GM23338 (cell line): ENCODE results near the gene RPTOR. TPM values are rescaled to one million over a fixed set of nuclear protein-coding genes. Genes with fewer than 3 reads are reported as not detected.

Experiments
- ATAC-seq: fragments of 200-7000 bp; cut with Tn5 transposase; 3 replicates; pipeline ENCODE4 v1.9.1; 2020
- DNase-seq: peaks from one replicate; pipeline ENCODE4 v3.0.0-alpha.2; 2015; ENCODE audit warnings: low spot score
- H2AFZ ChIP-seq: fragments of 200-600 bp; sonication (generic); 2 replicates; pipeline ENCODE4 v1.8.0; 2016; ENCODE audit warnings: antibody characterized with exemption, mild to moderate bottlenecking, moderate library complexity
- H3F3A ChIP-seq: fragments of 200-600 bp; sonication (generic); replicated peaks from 2 replicates; pipeline ENCODE4 v1.8.0; 2017; ENCODE audit warnings: antibody characterized with exemption, mixed run types, low read depth
- H3K27ac ChIP-seq: fragments of 200-600 bp; sonication (generic); 2 replicates; pipeline ENCODE4 v1.6.1; 2016; ENCODE audit warnings: low read depth
- H3K27me3 ChIP-seq: fragments of 200-600 bp; sonication (generic); 2 replicates; pipeline ENCODE4 v1.8.0; 2016; ENCODE audit warnings: mild to moderate bottlenecking, mixed run types, moderate library complexity; ENCODE audit not compliant: insufficient read depth
- H3K36me3 ChIP-seq: fragments of 200-600 bp; sonication (generic); 2 replicates; pipeline ENCODE4 v1.8.0; 2016; ENCODE audit warnings: mild to moderate bottlenecking; ENCODE audit not compliant: insufficient read depth
- H3K4me1 ChIP-seq: fragments of 200-600 bp; sonication (generic); 2 replicates; pipeline ENCODE4 v1.8.0; 2016; ENCODE audit warnings: mild to moderate bottlenecking, moderate library complexity; ENCODE audit not compliant: insufficient read depth
- H3K4me2 ChIP-seq: fragments of 200-600 bp; sonication (generic); 2 replicates; pipeline ENCODE4 v1.7.1; 2017; ENCODE audit warnings: mixed run types
- H3K4me3 ChIP-seq: fragments of 200-600 bp; sonication (generic); 2 replicates; pipeline ENCODE4 v1.6.1; 2016; ENCODE audit warnings: mixed run types
- H3K79me2 ChIP-seq: fragments of 200-600 bp; sonication (generic); replicated peaks from 2 replicates; pipeline ENCODE4 v1.8.0; 2017; ENCODE audit warnings: mild to moderate bottlenecking; ENCODE audit not compliant: insufficient read depth
- H3K9me2 ChIP-seq: fragments of 200-600 bp; sonication (generic); 2 replicates; pipeline ENCODE4 v1.8.0; 2017; ENCODE audit not compliant: insufficient read depth
- H4K20me1 ChIP-seq: fragments of 200-600 bp; sonication (generic); replicated peaks from 2 replicates; pipeline ENCODE4 v1.8.0; 2017; ENCODE audit warnings: mild to moderate bottlenecking; ENCODE audit not compliant: insufficient read depth
- H3K27ac Mint-ChIP-seq: 2 replicates; pipeline ENCODE4 v1.8.0; 2020; ENCODE audit warnings: inconsistent platforms, mild to moderate bottlenecking, moderate library complexity, mixed read lengths
- H3K27me3 Mint-ChIP-seq: 3 replicates; pipeline ENCODE4 v1.8.0; 2022; ENCODE audit warnings: low read depth, mild to moderate bottlenecking, moderate library complexity, mixed read lengths, inconsistent platforms; ENCODE audit not compliant: insufficient read depth, poor library complexity
- H3K36me3 Mint-ChIP-seq: 3 replicates; pipeline ENCODE4 v1.8.0; 2021; ENCODE audit warnings: low read depth, mild to moderate bottlenecking, inconsistent platforms, moderate library complexity, mixed read lengths
- H3K4me1 Mint-ChIP-seq: 3 replicates; pipeline ENCODE4 v1.8.0; 2020; ENCODE audit warnings: mild to moderate bottlenecking, inconsistent platforms, mixed read lengths
- H3K4me3 Mint-ChIP-seq: 3 replicates; pipeline ENCODE4 v1.8.0; 2021; ENCODE audit warnings: moderate library complexity, mild to moderate bottlenecking, inconsistent platforms, mixed read lengths
- H3K9me3 Mint-ChIP-seq: 3 replicates; pipeline ENCODE4 v1.8.0; 2020; ENCODE audit warnings: moderate library complexity, mild to moderate bottlenecking, inconsistent platforms, mixed read lengths
- CREB1 ChIP-seq: fragments of 250-450 bp; sonication (Bioruptor Pico); IDR thresholded peaks from 2 replicates; pipeline ENCODE4 v1.5.0; 2020; ENCODE audit warnings: low read depth, mild to moderate bottlenecking, moderate library complexity
- EZH2 ChIP-seq: fragments of 200-600 bp; sonication (generic); IDR thresholded peaks from one replicate; pipeline ENCODE4 v1.8.0; 2017; ENCODE audit warnings: antibody characterized with exemption, mild to moderate bottlenecking, low read depth; ENCODE audit not compliant: unreplicated experiment
- EZH2phosphoT487 ChIP-seq: fragments of 200-600 bp; sonication (generic); IDR thresholded peaks from one replicate; pipeline ENCODE4 v1.8.1; 2018; ENCODE audit warnings: antibody characterized with exemption; ENCODE audit not compliant: unreplicated experiment
- JUNB ChIP-seq: IDR thresholded peaks from one replicate; pipeline ENCODE4 v1.6.1; 2016; ENCODE audit warnings: antibody characterized with exemption; ENCODE audit not compliant: unreplicated experiment
- POLR2AphosphoS5 ChIP-seq: IDR thresholded peaks from 2 replicates; pipeline ENCODE4 v1.6.1; 2016; ENCODE audit warnings: antibody characterized with exemption, low read depth
- REST ChIP-seq: IDR thresholded peaks from one replicate; pipeline ENCODE4 v1.6.1; 2018; ENCODE audit warnings: antibody characterized with exemption; ENCODE audit not compliant: unreplicated experiment
- STAT1 ChIP-seq: IDR thresholded peaks from one replicate; pipeline ENCODE4 v1.6.1; 2016; ENCODE audit warnings: antibody characterized with exemption; ENCODE audit not compliant: unreplicated experiment
- ZNF114 ChIP-seq: fragments of 250-450 bp; sonication (Bioruptor Pico); IDR thresholded peaks from 2 replicates; pipeline ENCODE4 v1.5.0; 2020; ENCODE audit warnings: mild to moderate bottlenecking, moderate library complexity
- ZNF331 ChIP-seq: fragments of 250-450 bp; sonication (Bioruptor Pico); IDR thresholded peaks from 2 replicates; pipeline ENCODE4 v1.5.0; 2020; ENCODE audit warnings: low read depth, mild to moderate bottlenecking, moderate library complexity
- ZNF462 ChIP-seq: fragments of 250-450 bp; sonication (Bioruptor Pico); IDR thresholded peaks from 2 replicates; pipeline ENCODE4 v1.5.0; 2020; ENCODE audit warnings: mild to moderate bottlenecking, moderate library complexity
- polyA plus RNA-seq: library from polyadenylated mRNA; unstranded; fragments of >200 nt; fragmentation: Nextera tagmentation; extraction: Ambion mirVana; gene quantifications from 2 replicates; pipeline ENCODE4 v1.2.1, GENCODE V29; 2016
- total RNA-seq: library from RNA; depleted of rRNA; stranded (reverse); fragments of >200 nt; shearing (Covaris generic); gene quantifications from 2 replicates; pipeline ENCODE4 v1.2.3, GENCODE V29; 2014
- TF ChIP-seq, protein P1 (sequence below), 2 experiments: fragments of 200-600 bp in 1 of 2; sonication (generic) in 1 of 2; conservative IDR thresholded peaks; 2 replicates each; pipeline versions ENCODE4 v1.5.1 to v1.6.1; 2016 to 2017; ENCODE audit warnings: antibody characterized with exemption in 2 of 2, low read depth in 2 of 2, mild to moderate bottlenecking in 2 of 2, moderate library complexity in 1 of 2
- TF ChIP-seq, protein P2 (sequence below): IDR thresholded peaks from 2 replicates; pipeline ENCODE4 v1.6.1; 2016; ENCODE audit warnings: antibody characterized with exemption

RPTOR gene
- total and polyA plus RNA-seq, 2 experiments from 2014 or later, result 9.5 to 38.0 TPM

- ATAC-seq (no peak), DNase-seq (no peak)
- no peak overlapping the region for H2AFZ ChIP-seq
- no peaks in the 10 kb centered on the region for H3K4me1 ChIP-seq
- no peaks in the 10 kb centered on the region; the same call in 1 of the 3 replicates for H3K9me3 Mint-ChIP-seq
- no peaks in the 10 kb centered on the region; the same call in 2 of the 3 replicates for H3K36me3 Mint-ChIP-seq
- H3F3A ChIP-seq, result no peaks in the 10 kb centered on the region
- no peak overlapping the region for H3K4me2 ChIP-seq
- H4K20me1 ChIP-seq, result no peaks in the 10 kb centered on the region
- no peaks in the 10 kb centered on the region for H3K36me3 ChIP-seq
- peaks cover 8% of the 10 kb centered on the region; the same call in 2 of the 3 replicates for H3K4me1 Mint-ChIP-seq
- H3K27me3 Mint-ChIP-seq, result peaks cover 16% of the 10 kb centered on the region
- no peak overlapping the region for H3K4me3 ChIP-seq
- no peaks in the 10 kb centered on the region for H3K27me3 ChIP-seq
- H3K27ac Mint-ChIP-seq, result no peak overlapping the region
- H3K9me2 ChIP-seq, result no peaks in the 10 kb centered on the region
- TF ChIP-seq POLR2AphosphoS5 (no peak), EZH2phosphoT487 (no peak), ZNF462 (CRISPR knock-in tag) (no peak), ZNF331 (CRISPR knock-in tag) (no peak), JUNB (no peak), REST (no peak), ZNF114 (CRISPR knock-in tag) (no peak), STAT1 (no peak), CREB1 (CRISPR knock-in tag) (no peak), EZH2 (no peak)
- TF ChIP-seq, protein P1, sequence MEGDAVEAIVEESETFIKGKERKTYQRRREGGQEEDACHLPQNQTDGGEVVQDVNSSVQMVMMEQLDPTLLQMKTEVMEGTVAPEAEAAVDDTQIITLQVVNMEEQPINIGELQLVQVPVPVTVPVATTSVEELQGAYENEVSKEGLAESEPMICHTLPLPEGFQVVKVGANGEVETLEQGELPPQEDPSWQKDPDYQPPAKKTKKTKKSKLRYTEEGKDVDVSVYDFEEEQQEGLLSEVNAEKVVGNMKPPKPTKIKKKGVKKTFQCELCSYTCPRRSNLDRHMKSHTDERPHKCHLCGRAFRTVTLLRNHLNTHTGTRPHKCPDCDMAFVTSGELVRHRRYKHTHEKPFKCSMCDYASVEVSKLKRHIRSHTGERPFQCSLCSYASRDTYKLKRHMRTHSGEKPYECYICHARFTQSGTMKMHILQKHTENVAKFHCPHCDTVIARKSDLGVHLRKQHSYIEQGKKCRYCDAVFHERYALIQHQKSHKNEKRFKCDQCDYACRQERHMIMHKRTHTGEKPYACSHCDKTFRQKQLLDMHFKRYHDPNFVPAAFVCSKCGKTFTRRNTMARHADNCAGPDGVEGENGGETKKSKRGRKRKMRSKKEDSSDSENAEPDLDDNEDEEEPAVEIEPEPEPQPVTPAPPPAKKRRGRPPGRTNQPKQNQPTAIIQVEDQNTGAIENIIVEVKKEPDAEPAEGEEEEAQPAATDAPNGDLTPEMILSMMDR (conservative IDR thresholded peaks at IDR 0.05; ENCODE audit: low read depth in 2 of 2), result no peak
- TF ChIP-seq, protein P2, sequence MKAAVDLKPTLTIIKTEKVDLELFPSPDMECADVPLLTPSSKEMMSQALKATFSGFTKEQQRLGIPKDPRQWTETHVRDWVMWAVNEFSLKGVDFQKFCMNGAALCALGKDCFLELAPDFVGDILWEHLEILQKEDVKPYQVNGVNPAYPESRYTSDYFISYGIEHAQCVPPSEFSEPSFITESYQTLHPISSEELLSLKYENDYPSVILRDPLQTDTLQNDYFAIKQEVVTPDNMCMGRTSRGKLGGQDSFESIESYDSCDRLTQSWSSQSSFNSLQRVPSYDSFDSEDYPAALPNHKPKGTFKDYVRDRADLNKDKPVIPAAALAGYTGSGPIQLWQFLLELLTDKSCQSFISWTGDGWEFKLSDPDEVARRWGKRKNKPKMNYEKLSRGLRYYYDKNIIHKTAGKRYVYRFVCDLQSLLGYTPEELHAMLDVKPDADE, result no peak
- H3K27ac ChIP-seq, result no peak overlapping the region
- H3K79me2 ChIP-seq, result no peaks in the 10 kb centered on the region
- H3K4me3 Mint-ChIP-seq, result no peak overlapping the region
Observed at GRCh38 chr17:80978499-80979497, 434.2 kb downstream of the RPTOR start.
